Measurements from ENCODE around the gene ARHGAP25. TPM values are rescaled to one million over a fixed set of nuclear protein-coding genes. Genes with fewer than 3 reads are reported as not detected.
A peak's percentile ranks its signal among the peaks of the same experiment; 100 is the strongest.

ARHGAP25 gene
- total and polyA plus RNA-seq, 8 donors, result 1.4 to 8.4 (median 2.0) TPM

- no peak for TF ChIP-seq CTCF (IDR thresholded peaks at IDR 0.05)
- intact Hi-C loops (cut with DNase I), result no loop called here
- no peaks in the 10 kb centered on the region for H3K9me3 ChIP-seq
- WGBS, 2 donors, result 85 to 89% methylated on average over 6 of the region's 6 CpGs
- no peak for ATAC-seq
- H3K27ac ChIP-seq, result peak overlapping the region in 1 of 4 donors; percentile 50
- H3K4me3 ChIP-seq, result no peak overlapping the region
- peaks cover 4 to 11% (median 5%) of the 10 kb centered on the region in 3 donors for H3K4me1 ChIP-seq
- no peaks in the 10 kb centered on the region for H3K36me3 ChIP-seq
- H3K27me3 ChIP-seq, result no peaks in the 10 kb centered on the region
- DNase-seq, result no peak
- FAIRE-seq, result no peak
These were observed 35.1 kb downstream of the ARHGAP25 start for GRCh38 chr2:68769586-68770270.

- intact Hi-C loops (cut with DNase I), result no loop called here
These were observed 35.9 kb downstream of the ARHGAP25 start for GRCh38 chr2:68770271-68771111.

GRCh38 chr2:68771211-68771751 is 36.7 kb downstream of the ARHGAP25 start:
- DNase-seq (no peak), FAIRE-seq (no peak), ATAC-seq (peak in 2 of 4 donors; percentile 4 to 17)
- Histone ChIP-seq H3K4me1 (peaks cover 4 to 6% (median 5%) of the 10 kb centered on the region in 3 donors), H3K36me3 (no peaks in the 10 kb centered on the region), H3K9me3 (no peaks in the 10 kb centered on the region), H3K27ac (peak overlapping the region in 2 of 4 donors; percentile 29 to 50), H3K27me3 (no peaks in the 10 kb centered on the region), H3K4me3 (no peak overlapping the region)
- WGBS, 2 donors, result 63 to 65% methylated on average over 3 of the region's 3 CpGs
- TF ChIP-seq CTCF (IDR thresholded peaks at IDR 0.05), result no peak
- intact Hi-C loops (cut with DNase I), result no loop called here

More at GRCh38 chr2:68770271-68771111, 35.9 kb downstream of the ARHGAP25 start:
- Histone ChIP-seq H3K36me3 (no peaks in the 10 kb centered on the region), H3K4me1 (peaks cover 4 to 11% (median 5%) of the 10 kb centered on the region in 3 donors), H3K27ac (peak overlapping the region in 2 of 4 donors; percentile 6 to 50), H3K9me3 (no peaks in the 10 kb centered on the region), H3K4me3 (no peak overlapping the region), H3K27me3 (no peaks in the 10 kb centered on the region)
- ATAC-seq (no peak), DNase-seq (no peak), FAIRE-seq (no peak)
- 84 to 91% methylated on average over 6 of the region's 6 CpGs for WGBS, 2 donors
- no peak for TF ChIP-seq CTCF (IDR thresholded peaks at IDR 0.05)

- TF ChIP-seq CTCF (IDR thresholded peaks at IDR 0.05), result no peak
- H3K9me3 ChIP-seq, result no peaks in the 10 kb centered on the region
- intact Hi-C loops (cut with DNase I), result no loop called here
- 90 to 100% methylated on average over 2 of the region's 2 CpGs for WGBS, 2 donors
- H3K4me1 ChIP-seq, result peaks cover 4 to 6% (median 5%) of the 10 kb centered on the region in 3 donors
- ATAC-seq (no peak), FAIRE-seq (no peak), DNase-seq (no peak)
- H3K27ac ChIP-seq, result no peak overlapping the region
- H3K4me3 ChIP-seq, result no peak overlapping the region
- no peaks in the 10 kb centered on the region for H3K36me3 ChIP-seq
- H3K27me3 ChIP-seq, result no peaks in the 10 kb centered on the region
These were observed 37.5 kb downstream of the ARHGAP25 start for GRCh38 chr2:68772109-68772508.

Data from pancreas (tissue), 10 donors.